Epidermal melanocyte (primary cell): ENCODE data around the gene YPEL3.
"Not testable (repeated sequence)": the region's sequence is repeated elsewhere in the genome, so short reads cannot be mapped to it uniquely, and the experiment has no call there.

Experiments
- DNase-seq: peaks from one replicate; pipeline ENCODE4 v3.0.0; 2011; ENCODE audit warnings: low spot score; ENCODE audit not compliant: insufficient read length

YPEL3 gene, protein sequence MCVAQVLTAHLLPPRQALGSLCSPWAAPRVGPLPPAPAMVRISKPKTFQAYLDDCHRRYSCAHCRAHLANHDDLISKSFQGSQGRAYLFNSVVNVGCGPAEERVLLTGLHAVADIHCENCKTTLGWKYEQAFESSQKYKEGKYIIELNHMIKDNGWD

GRCh38 chr16:30096105-30096861, at the start of gene YPEL3:
Gene YPEL3 (minus strand): TSS chr16:30096213. CDS start chr16:30095482, 731 bp downstream.
- peak; percentile 96 for DNase-seq

DNA sequence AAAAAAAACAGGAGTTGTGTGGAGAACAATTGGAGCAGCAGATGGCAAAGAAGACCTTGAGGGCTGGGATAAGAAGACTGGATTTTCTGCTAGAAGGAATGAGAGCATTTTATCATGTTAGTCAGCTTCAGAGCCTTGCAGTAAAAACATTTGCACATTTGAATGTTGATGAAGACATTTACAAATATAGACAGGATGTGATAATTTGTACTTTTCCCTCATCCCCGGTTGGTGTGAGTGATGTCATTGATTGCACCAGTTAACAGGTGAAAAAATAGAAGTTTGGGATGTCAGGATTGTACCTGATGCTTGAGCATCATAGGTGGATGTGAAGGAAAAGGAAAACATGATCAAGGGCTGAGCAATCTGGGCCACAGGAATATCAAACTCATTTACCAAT, 49.6 kb upstream of the YPEL3 start:
- no peak for DNase-seq

DNA sequence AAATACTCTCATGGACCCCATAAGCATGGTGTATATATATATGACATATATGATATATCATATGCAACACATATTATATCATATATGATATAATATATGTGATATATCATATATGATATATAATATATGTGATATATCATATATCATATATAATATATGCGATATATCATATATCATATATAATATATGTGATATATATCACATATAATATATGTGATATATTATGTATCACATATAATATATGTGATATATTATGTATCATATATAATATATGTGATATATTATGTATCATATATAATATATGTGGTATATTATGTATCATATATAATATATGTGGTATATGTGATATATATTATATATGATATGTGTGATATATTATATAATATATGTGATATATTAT, 48.9 kb upstream of the YPEL3 start:
- no peak for DNase-seq

GRCh38 chr16:30144017-30144416, 48.0 kb upstream of the YPEL3 start:
- DNase-seq: no peak

GRCh38 chr16:30143347-30143702, 47.3 kb upstream of the YPEL3 start:
- no peak for DNase-seq

DNA sequence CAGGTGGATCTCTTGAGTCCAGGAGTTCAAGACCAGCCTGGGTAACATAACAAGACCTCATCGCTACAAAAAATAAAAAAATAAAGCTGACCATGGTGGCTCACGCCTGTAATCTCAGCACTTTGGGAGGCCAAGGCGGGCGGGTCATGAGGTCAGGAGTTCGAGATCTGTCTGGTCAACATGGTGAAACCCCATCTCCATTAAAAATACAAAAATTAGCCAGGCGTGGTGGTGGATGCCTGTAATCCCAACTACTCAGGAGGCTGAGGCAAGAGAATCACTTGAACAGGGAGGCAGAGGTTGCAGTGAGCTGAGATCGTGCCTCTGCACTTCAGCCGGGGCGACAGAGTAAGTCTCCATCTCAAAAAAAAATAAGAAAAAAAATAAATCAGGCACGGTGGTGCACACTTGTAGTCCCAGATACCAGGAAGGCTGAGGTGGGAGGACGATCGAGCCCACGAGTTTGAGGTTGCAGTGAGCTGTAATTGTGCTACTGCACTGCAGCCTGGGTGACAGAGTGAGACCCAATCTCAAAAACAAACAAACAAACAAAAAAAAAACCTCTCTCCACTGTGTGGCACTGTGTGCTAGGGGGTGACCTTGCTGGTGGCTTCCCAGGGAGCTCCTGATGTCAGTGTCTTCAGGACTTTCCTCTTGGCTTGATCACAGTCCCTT, 46.8 kb upstream of the YPEL3 start:
- no peak for DNase-seq

DNA sequence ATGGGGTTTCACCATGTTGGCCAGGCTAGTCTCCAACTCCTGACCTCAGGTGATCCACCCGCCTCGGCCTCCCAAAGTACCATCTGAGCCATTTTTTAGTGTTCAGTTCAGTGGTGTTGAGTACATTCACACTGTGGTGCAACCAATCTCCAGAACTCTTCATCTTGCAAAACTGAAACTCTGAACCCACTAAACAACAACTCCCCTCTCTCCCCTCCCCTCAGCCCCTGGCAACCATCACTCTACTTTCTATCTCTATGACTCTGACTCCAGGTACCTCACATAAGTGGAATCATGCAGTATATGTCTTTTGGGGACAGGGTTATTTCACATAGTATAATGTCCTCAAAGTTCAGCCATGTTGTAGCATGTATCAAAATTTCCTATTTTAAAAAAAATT, 45.7 kb upstream of the YPEL3 start:
- DNase-seq: no peak

DNA sequence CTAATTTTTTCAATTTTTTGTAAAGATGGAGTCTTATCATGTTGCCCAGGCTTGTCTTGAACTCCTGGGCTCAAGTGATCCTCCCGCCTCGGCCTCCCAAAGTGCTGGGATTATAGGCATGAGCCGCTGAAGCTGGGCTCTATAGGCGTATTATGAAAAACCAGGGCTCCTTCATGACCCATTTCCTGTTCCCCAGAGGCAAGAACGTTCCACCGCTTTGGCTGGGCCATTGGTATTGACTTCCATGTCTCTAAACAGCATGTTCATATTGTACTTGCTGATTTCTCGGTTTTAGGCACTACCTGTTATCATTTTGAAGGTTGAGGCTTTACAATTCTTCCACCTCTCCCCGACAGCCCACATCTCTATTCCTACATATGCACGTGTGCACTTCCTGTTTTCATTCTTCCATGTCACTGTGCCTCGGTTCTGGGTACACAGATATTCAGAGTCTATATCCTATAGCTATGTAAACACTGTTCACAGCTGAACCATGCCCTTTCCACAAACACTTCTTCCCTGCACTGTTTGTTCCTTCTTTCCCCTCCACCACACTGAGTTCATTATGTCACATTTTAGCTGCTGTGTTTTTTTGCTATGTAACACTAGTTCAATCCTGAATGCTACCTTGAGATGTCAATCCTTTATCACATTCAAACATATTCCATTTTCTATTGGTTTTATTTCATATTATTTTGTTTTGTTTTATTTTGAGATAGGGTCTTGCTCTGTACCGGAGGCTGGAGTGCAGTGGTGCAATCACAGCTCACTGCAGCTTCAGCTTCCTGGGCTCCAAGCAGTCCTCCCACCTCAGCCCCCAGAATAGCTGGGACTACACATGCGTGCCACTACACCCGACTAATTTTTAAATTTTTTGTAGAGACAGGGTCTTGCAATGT, 43.8 kb upstream of the YPEL3 start:
- no peak for DNase-seq

DNA sequence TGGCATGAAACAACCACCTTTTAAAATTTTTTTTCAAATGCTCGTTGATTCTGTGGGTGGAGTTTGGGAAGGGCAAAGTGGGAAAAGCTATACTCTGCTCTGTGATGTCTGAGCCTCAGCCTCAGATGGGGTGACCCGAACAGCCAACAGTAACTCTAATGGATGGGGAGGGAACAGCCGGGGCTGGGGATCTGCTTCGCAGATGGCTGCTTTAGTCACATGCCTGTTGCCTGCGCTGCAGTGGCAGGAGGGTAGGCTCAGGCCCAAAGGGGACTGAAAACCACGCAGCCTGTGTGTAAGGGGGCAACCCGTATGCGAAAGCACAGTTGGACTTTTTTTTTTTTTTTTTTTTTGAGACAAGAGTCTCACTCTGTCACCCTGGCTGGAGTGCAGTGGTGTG, 41.9 kb upstream of the YPEL3 start:
- no peak for DNase-seq

GRCh38 chr16:30136971-30137605, 41.1 kb upstream of the YPEL3 start:
- DNase-seq: no peak

GRCh38 chr16:30132591-30132990, 36.6 kb upstream of the YPEL3 start:
- DNase-seq: no peak

GRCh38 chr16:30131869-30132475, 36.0 kb upstream of the YPEL3 start:
- DNase-seq: no peak

GRCh38 chr16:30127993-30128392, 32.0 kb upstream of the YPEL3 start:
- no peak for DNase-seq

DNA sequence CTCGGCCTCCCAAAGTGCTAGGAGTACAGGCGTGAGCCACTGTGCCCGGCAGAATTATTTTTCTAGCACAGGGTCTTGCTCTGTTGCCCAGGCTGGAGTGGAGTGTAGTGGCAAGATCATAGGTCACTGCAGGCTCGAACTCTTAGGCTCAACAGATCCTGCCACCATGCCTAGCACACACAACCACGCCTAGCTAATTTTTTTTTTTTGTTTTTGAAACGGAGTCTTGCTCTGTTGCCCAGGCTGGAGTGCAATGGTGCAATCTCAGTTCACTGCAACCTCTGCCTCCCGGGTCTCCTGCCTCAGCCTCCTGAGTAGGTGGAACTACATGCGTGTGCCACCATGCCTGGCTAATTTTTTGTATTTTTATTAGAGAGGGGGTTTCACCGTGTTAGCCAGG, 29.7 kb upstream of the YPEL3 start:
- not testable (repeated sequence) for DNase-seq

DNA sequence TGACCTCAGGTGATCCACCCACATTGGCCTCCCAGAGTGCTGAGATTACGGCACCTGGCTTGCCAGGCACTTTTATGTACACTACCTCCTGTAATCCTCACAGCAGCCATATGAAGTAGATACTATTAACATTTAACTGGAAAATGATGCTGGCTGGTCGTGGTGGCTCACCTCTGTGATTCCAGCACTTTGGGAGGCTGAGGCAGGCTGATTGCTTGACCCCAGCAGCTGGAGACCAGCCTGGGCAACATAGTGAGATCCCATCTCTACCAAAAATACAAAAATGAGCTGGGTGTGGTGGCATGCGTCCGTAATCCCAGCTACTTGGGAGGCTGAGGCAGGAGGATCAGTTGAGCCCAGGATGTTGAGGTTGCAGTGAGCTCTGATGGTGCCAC, 29.0 kb upstream of the YPEL3 start:
- no peak for DNase-seq

DNA sequence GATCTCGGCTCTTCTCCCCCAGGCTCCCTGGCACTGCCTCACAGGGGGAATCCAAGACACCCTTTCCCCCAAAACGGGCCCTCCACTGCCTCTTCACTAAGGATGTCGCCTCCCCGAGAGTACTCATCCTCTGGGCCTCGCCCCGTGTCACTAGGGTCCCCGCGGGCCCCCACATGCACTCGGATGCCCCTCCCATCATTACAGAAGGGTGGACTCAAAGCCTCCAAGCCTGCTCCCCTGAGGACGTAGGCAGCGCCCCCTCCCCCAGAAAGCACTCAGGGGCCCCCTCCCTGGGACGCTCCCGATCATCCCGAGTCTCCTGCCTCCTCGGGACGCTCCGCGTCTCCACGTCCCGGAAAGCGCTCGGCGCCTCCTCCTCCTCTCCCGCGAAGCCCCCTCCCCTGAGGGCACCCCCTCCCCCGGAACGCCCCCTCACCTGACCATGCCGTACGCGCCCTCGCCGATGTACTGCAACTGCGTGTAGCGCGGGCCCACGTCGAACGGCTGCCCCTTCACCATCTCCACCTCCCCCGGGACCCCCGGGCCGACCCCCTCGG, 26.7 kb upstream of the YPEL3 start:
- no peak for DNase-seq

GRCh38 chr16:30121741-30122571, 25.9 kb upstream of the YPEL3 start:
- DNase-seq: no peak

DNA sequence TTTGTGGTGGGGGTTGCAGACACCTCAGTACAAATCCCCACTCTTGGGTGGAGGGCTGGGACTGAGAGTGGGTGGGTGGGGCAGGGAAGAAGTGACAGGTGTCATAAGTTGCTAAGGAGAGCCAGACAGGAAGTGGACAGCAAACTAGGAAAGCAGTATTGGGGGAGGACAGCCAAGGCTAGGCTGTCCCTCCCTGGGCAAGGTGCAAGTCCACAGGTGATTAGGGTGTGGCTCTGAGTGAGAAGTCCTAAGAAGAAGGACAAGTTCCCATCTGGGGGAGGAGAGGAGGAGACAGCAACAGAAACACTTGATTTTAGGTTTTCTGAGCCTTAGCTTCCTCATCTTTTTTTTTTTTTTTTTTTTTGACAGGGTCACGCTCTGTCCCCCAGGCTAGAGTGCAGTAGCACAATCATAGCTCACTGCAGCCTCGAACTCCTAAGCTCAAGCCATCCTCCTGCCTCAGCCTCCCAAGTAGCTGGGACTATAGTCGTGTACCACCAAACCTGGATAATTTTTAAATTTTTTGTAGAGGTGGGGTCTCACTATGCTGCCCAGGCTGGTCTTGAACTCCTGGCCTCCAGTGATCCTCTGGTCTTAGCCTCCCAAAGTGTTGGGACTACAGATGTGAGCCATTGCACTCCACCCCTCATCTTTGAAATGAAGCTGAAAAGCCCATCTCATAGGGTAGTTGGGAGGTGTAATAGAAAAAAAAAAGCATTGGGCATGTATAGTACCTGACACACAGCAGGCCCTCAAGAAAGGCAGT, 24.5 kb upstream of the YPEL3 start:
- no peak for DNase-seq

GRCh38 chr16:30119428-30119827, 23.4 kb upstream of the YPEL3 start:
- DNase-seq: no peak
